Trophoblast cell (in vitro differentiated cells and primary cell): ENCODE data around the gene C14orf132.
A peak's percentile ranks its signal among the peaks of the same experiment; 100 is the strongest.

Source experiments
- DNase-seq, 2 donors: peaks; one replicate each; pipeline ENCODE4 v3.0.0-alpha.2; 2016
- H2AFZ ChIP-seq: 2 replicates; pipeline ENCODE4 v1.6.1; 2013; ENCODE audit warnings: low read length, moderate library complexity, mild to moderate bottlenecking; ENCODE audit not compliant: insufficient read depth, poor library complexity
- H2AK5ac ChIP-seq: 2 replicates; pipeline ENCODE4 v1.6.1; 2013; ENCODE audit warnings: mild to moderate bottlenecking, low read length
- H2BK120ac ChIP-seq: 2 replicates; pipeline ENCODE4 v1.6.1; 2013; ENCODE audit warnings: low read length, mild to moderate bottlenecking, moderate library complexity; ENCODE audit not compliant: insufficient read depth, poor library complexity
- H2BK12ac ChIP-seq: 2 replicates; pipeline ENCODE4 v1.6.1; 2013; ENCODE audit warnings: mild to moderate bottlenecking, low read length, moderate library complexity
- H2BK5ac ChIP-seq: 2 replicates; pipeline ENCODE4 v1.6.1; 2013; ENCODE audit warnings: low read length, low read depth, moderate library complexity, mild to moderate bottlenecking; ENCODE audit not compliant: poor library complexity
- H3K14ac ChIP-seq: 2 replicates; pipeline ENCODE4 v1.6.1; 2013; ENCODE audit warnings: mild to moderate bottlenecking, low read length
- H3K18ac ChIP-seq: 2 replicates; pipeline ENCODE4 v1.6.1; 2013; ENCODE audit warnings: mild to moderate bottlenecking, low read length
- H3K23ac ChIP-seq: 2 replicates; pipeline ENCODE4 v1.6.1; 2013; ENCODE audit warnings: low read length
- H3K27ac ChIP-seq: 2 replicates; pipeline ENCODE4 v1.5.1; 2013; ENCODE audit warnings: low read depth, mild to moderate bottlenecking, inconsistent platforms, low read length, moderate library complexity
- H3K27me3 ChIP-seq: 2 replicates; pipeline ENCODE4 v1.6.1; 2013; ENCODE audit warnings: inconsistent platforms, mild to moderate bottlenecking, low read length, moderate library complexity; ENCODE audit not compliant: insufficient read depth
- H3K36me3 ChIP-seq, 2 experiments: 1 replicate in 1 of 2; 2 replicates in 1 of 2; pipeline ENCODE4 v1.6.1; 2013; ENCODE audit warnings: low read length in 2 of 2, mild to moderate bottlenecking in 2 of 2, moderate library complexity in 1 of 2; ENCODE audit not compliant: insufficient read depth in 2 of 2, control insufficient read depth in 1 of 2
- H3K4ac ChIP-seq: 2 replicates; pipeline ENCODE4 v1.6.1; 2013; ENCODE audit warnings: low read depth, mild to moderate bottlenecking, low read length, moderate library complexity
- H3K4me1 ChIP-seq, 2 experiments: 1 replicate in 1 of 2; 2 replicates in 1 of 2; pipeline ENCODE4 v1.6.1; 2013; ENCODE audit warnings: low read length in 2 of 2, mild to moderate bottlenecking in 2 of 2, moderate library complexity in 1 of 2; ENCODE audit not compliant: insufficient read depth in 2 of 2, control insufficient read depth in 1 of 2
- H3K4me2 ChIP-seq: 2 replicates; pipeline ENCODE4 v1.6.1; 2013; ENCODE audit warnings: inconsistent platforms, mild to moderate bottlenecking, low read length, moderate library complexity
- H3K4me3 ChIP-seq: 2 replicates; pipeline ENCODE4 v1.5.1; 2013; ENCODE audit warnings: mild to moderate bottlenecking, low read depth, low read length, inconsistent platforms
- H3K79me1 ChIP-seq: one replicate; pipeline ENCODE4 v1.6.1; 2013; ENCODE audit warnings: low read length
- H3K79me2 ChIP-seq: 2 replicates; pipeline ENCODE4 v1.6.1; 2013; ENCODE audit warnings: low read length, mild to moderate bottlenecking; ENCODE audit not compliant: control insufficient read depth, insufficient read depth, poor library complexity
- H3K9ac ChIP-seq: 2 replicates; pipeline ENCODE4 v1.6.1; 2013; ENCODE audit warnings: mild to moderate bottlenecking, low read length
- H3K9me3 ChIP-seq: 2 replicates; pipeline ENCODE4 v1.6.1; 2013; ENCODE audit warnings: low read depth, mild to moderate bottlenecking, control low read depth, inconsistent platforms, low read length; ENCODE audit not compliant: insufficient read depth
- H4K12ac ChIP-seq: 2 replicates; pipeline ENCODE4 v1.6.1; 2013; ENCODE audit warnings: low read depth, mild to moderate bottlenecking, low read length, moderate library complexity
- H4K8ac ChIP-seq: 2 replicates; pipeline ENCODE4 v1.6.1; 2013; ENCODE audit warnings: low read depth, mild to moderate bottlenecking, low read length, moderate library complexity
- H4K91ac ChIP-seq: one replicate; pipeline ENCODE4 v1.6.1; 2013; ENCODE audit warnings: low read depth, mild to moderate bottlenecking, low read length, moderate library complexity
- WGBS: extraction: QIAGEN DNeasy Blood & Tissue Kit; methylation state at CpG from one replicate; pipeline ENCODE4 v1.1.7; 2013; ENCODE audit warnings: missing lambda C conversion rate; ENCODE audit not compliant: insufficient read length, insufficient coverage; ENCODE audit errors: extremely low coverage; 5-methylcytosine and 5-hydroxymethylcytosine counted together

Gene C14orf132

DNA sequence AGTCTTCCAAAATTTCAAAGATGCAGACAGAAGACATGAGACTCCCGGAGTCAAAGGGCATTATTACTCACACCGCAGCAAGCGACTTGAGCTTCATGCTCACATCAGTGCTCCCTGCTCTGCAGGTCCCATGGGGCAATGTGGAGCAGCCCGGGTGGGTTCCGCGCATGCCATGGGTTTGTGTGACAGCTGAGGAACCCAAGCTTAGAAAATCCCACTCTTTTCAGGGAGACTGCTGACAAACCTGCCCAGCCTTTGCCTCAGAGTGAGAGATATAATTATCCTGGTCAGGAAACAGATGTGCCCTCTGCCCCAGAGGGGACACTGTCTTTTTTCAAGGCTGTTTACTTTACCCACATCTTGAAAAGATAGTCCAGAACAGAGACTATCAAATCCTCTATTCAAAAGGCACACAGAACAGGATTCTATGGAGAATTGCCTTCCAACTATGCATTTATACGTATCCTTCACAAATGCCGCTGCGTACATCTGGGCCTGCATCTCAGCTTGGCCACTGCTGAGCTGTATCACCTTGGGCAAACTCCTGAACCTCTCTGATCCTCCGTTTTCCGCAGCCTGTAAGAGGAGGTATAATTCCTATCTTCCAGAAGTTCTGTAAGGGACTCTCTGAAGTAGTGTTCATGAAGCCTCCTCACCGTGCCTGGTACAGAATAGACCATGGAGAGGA is 16.0 kb downstream of the C14orf132 start:
- no peaks in the 10 kb centered on the region for H3K79me1 ChIP-seq
- H3K23ac ChIP-seq = no peak overlapping the region
- no CpG with 5 or more reads among the region's 12 CpGs for whole genome bisulfite sequencing
- no peak overlapping the region for H2BK5ac ChIP-seq
- no peak overlapping the region for H2AFZ ChIP-seq
- H3K4ac ChIP-seq = no peak overlapping the region
- H3K36me3 ChIP-seq = no peaks in the 10 kb centered on the region
- no peak overlapping the region for H3K14ac ChIP-seq
- no peak overlapping the region for H3K27ac ChIP-seq
- H4K8ac ChIP-seq = no peak overlapping the region
- DNase-seq = no peak
- no peak overlapping the region for H4K12ac ChIP-seq
- no peak overlapping the region for H3K4me3 ChIP-seq
- H3K4me1 ChIP-seq = peaks cover 0 to 8% of the 10 kb centered on the region in 2 experiments
- no peak overlapping the region for H3K4me2 ChIP-seq
- no peak overlapping the region for H4K91ac ChIP-seq
- H3K27me3 ChIP-seq = no peaks in the 10 kb centered on the region
- H3K9me3 ChIP-seq = no peaks in the 10 kb centered on the region
- H2AK5ac ChIP-seq = no peak overlapping the region
- H3K18ac ChIP-seq = no peak overlapping the region
- H2BK12ac ChIP-seq = no peak overlapping the region
- no peak overlapping the region for H3K9ac ChIP-seq
- H3K79me2 ChIP-seq = no peaks in the 10 kb centered on the region
- H2BK120ac ChIP-seq = no peak overlapping the region

DNA sequence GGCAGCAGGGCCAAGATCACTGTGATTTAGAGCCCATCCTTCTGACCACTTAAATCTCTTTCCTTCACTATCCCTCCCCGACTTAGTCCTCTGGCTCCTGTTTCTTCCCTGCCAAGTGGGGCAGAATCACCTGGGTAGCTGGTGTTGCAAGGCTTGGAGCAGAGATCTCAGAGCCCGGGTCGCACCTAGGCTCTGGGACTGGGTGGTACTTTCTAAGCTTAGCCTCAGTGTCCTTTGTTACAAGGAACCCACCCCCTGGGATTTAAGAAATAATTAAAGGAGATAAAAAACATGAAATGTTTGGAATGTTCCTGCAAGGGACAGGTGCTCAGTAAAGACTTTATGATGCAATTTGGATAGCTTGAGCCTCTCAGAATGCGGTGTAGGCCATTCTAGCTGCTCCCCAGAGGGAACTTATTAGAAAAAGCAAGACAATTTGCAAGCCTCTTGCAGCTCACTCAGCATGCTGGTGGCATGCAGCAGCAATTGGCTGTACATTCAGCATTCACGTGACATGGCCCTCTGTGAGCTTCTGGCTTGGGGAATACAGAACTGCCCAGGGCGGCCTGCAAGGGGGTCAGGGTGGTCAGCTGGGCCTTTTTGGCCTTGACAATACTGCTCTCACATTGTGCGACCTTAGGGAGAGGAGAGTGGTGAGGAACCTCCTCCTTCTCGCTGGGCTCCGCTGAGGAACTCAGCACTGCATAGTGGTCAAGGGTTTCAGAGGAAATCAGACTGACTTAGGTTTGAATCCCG is 16.8 kb downstream of the C14orf132 start:
- Histone ChIP-seq H3K79me2 (no peaks in the 10 kb centered on the region), H3K9ac (no peak overlapping the region), H3K23ac (no peak overlapping the region), H3K9me3 (no peaks in the 10 kb centered on the region), H3K27ac (no peak overlapping the region), H3K4me1 (peaks cover 0 to 8% of the 10 kb centered on the region in 2 experiments), H2AFZ (no peak overlapping the region), H4K12ac (no peak overlapping the region), H2BK5ac (no peak overlapping the region), H3K27me3 (no peaks in the 10 kb centered on the region), H3K18ac (no peak overlapping the region), H3K79me1 (no peaks in the 10 kb centered on the region), H3K14ac (no peak overlapping the region), H3K4me2 (no peak overlapping the region), H3K4me3 (no peak overlapping the region), H3K4ac (no peak overlapping the region), H2AK5ac (no peak overlapping the region), H3K36me3 (no peaks in the 10 kb centered on the region), H2BK120ac (no peak overlapping the region), H4K91ac (no peak overlapping the region), H2BK12ac (no peak overlapping the region), H4K8ac (no peak overlapping the region)
- no peak for DNase-seq
- WGBS = no CpG with 5 or more reads among the region's 10 CpGs

DNA sequence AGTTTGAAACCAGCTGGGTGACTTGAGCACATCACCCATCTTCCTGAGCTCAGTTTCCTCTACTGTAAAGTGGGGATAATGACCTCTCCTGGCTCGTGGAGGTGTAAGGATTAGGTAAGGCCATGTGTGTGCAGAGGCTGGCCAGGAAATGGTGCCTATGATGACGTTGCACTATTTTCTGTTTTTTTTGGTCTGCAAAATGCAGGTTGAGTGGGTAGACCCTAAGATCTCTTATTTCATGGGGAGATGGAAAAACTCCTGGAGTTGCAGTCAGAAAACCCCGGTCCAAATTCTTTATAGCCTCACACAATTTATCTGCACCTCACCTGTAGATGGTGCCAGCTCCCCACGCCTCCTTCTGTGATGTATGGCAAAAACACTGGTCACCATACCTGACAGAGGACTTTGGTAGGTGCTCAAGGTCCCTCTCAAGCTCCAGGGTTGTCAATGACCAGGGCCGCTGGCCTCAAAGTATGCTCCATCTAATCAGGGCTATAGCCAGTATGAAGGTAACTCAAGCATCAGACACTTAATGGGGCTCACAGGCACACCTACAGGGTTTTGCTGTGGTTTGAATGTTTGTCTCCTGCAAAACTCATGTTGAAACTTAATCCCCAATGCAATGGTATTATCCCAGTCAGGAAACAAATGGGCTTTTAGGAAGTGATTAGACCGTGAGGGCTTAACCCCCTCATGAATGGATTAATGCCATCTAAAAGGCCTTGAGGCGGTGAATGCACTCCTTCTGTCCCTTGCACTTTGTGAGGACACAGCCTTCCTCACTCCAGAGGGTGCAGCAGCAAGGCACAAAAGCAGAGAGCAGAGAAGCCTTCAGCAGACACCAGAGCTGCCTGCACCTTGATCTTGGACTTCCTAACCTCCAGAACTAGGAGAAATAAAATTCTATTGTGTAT is 17.6 kb downstream of the C14orf132 start:
- peak in 1 of 2 donors; percentile 42 for DNase-seq
- Histone ChIP-seq H3K9me3 (no peaks in the 10 kb centered on the region), H3K4me2 (no peak overlapping the region), H3K79me1 (no peaks in the 10 kb centered on the region), H3K36me3 (no peaks in the 10 kb centered on the region), H2AFZ (no peak overlapping the region), H4K91ac (no peak overlapping the region), H3K27me3 (no peaks in the 10 kb centered on the region), H2AK5ac (no peak overlapping the region), H4K8ac (no peak overlapping the region), H3K18ac (no peak overlapping the region), H3K9ac (no peak overlapping the region), H4K12ac (no peak overlapping the region), H3K14ac (no peak overlapping the region), H2BK120ac (no peak overlapping the region), H2BK5ac (no peak overlapping the region), H3K27ac (no peak overlapping the region), H3K4ac (no peak overlapping the region), H3K79me2 (no peaks in the 10 kb centered on the region), H3K4me3 (no peak overlapping the region), H3K4me1 (peaks cover 0 to 8% of the 10 kb centered on the region in 2 experiments), H3K23ac (no peak overlapping the region), H2BK12ac (no peak overlapping the region)
- WGBS = no CpG with 5 or more reads among the region's 7 CpGs

DNA sequence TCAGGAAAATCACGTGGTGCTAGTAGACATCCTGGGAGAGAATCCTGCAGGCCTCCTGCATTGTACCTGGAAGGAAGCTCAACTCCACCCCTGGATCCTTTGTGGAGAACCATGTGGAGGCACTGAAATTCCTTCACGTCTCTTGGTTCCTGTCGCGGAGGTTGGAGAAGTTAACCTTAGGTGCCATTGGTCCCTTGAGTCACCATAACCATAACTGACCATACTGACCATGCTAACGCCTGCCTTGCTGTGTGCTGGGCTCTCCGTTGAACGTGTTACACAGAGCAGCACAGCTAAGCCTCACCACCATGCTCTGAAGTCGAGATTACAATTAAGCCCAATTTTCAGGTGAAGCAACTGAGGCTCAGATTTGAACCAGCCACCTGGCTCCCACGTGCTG is 18.6 kb downstream of the C14orf132 start:
- no peak overlapping the region for H2BK12ac ChIP-seq
- H3K14ac ChIP-seq = no peak overlapping the region
- no peak overlapping the region for H3K18ac ChIP-seq
- no peaks in the 10 kb centered on the region for H3K27me3 ChIP-seq
- no peak overlapping the region for H4K8ac ChIP-seq
- H3K4ac ChIP-seq = no peak overlapping the region
- H3K4me3 ChIP-seq = no peak overlapping the region
- H3K4me2 ChIP-seq = no peak overlapping the region
- H3K36me3 ChIP-seq = no peaks in the 10 kb centered on the region
- no peaks in the 10 kb centered on the region for H3K9me3 ChIP-seq
- H3K23ac ChIP-seq = no peak overlapping the region
- H3K79me1 ChIP-seq = no peaks in the 10 kb centered on the region
- H4K12ac ChIP-seq = no peak overlapping the region
- no peak overlapping the region for H3K9ac ChIP-seq
- H2BK120ac ChIP-seq = no peak overlapping the region
- no peak overlapping the region for H2AK5ac ChIP-seq
- WGBS = no CpG with 5 or more reads among the region's 9 CpGs
- no peak overlapping the region for H4K91ac ChIP-seq
- peaks cover 0 to 8% of the 10 kb centered on the region in 2 experiments for H3K4me1 ChIP-seq
- no peaks in the 10 kb centered on the region for H3K79me2 ChIP-seq
- H2BK5ac ChIP-seq = no peak overlapping the region
- H2AFZ ChIP-seq = no peak overlapping the region
- H3K27ac ChIP-seq = no peak overlapping the region
- no peak for DNase-seq
